K562 (cell line): ENCODE results near the gene DNAJB1. TPM values are rescaled to one million over a fixed set of nuclear protein-coding genes. Genes with fewer than 3 reads are reported as not detected.

Experiments
- ATAC-seq: fragments of 200-7000 bp; cut with Tn5 transposase; 3 replicates; pipeline ENCODE4 v1.9.1; 2020; ENCODE audit warnings: moderate library complexity
- BruUV-seq: library from RNA; stranded (reverse); fragments of 400-500 nt; replicated peaks from 2 replicates; lab custom pipeline; 2021; lab: Mats Ljungman, UMichigan
- CTCF ChIA-PET: fragments of 300-600 bp; formaldehyde crosslinking; extraction: SDS; loops from one replicate; lab custom pipeline; 2021; ENCODE audit warnings: low intra/inter-chr PET ratio; lab: Yijun Ruan, JAX
- POLR2A ChIA-PET: fragments of 300-600, 350-650 bp; sonication (Branson Sonifier 250); formaldehyde crosslinking; extraction: SDS; loops from one replicate; lab custom pipeline; 2021; ENCODE audit warnings: antibody characterized with exemption, inconsistent platforms; lab: Yijun Ruan, JAX
- DNase-seq, 4 experiments: peaks; one replicate each; pipeline versions ENCODE4 v3.0.0 to v3.0.0-alpha.2; 2011 to 2018; ENCODE audit warnings: low spot score in 3 of 4, mixed read lengths in 3 of 4; ENCODE audit errors: extremely low read depth in 1 of 4
- FAIRE-seq: peaks from 2 replicates; lab custom pipeline; 2011; peaks lifted over from hg19 to GRCh38; lab: Jason Lieb, UNC
- H2AFZ ChIP-seq: 2 replicates; pipeline ENCODE4 v1.6.0; 2011; ENCODE audit warnings: low read depth, low read length, control low read depth, inconsistent platforms
- H3K27ac ChIP-seq: fragments of 200-600 bp; 3 replicates; pipeline ENCODE4 v1.8.0; 2011; ENCODE audit warnings: low read depth, mild to moderate bottlenecking, control low read depth, inconsistent platforms, low read length, moderate library complexity, mixed read lengths; ENCODE audit errors: extremely low read depth
- H3K27me3 ChIP-seq, 2 experiments: fragments of 300-600 bp in 1 of 2; 2 replicates in 1 of 2; 3 replicates in 1 of 2; pipeline versions ENCODE4 v1.6.0 to v1.8.0; 2011; ENCODE audit warnings: inconsistent platforms in 2 of 2, low read length in 2 of 2, mild to moderate bottlenecking in 1 of 2, mixed read lengths in 1 of 2, moderate library complexity in 1 of 2; ENCODE audit not compliant: control insufficient read depth in 2 of 2, insufficient read depth in 2 of 2
- H3K36me3 ChIP-seq: fragments of 300-600 bp; 3 replicates; pipeline ENCODE4 v1.8.0; 2011; ENCODE audit warnings: mild to moderate bottlenecking, low read length, inconsistent platforms; ENCODE audit not compliant: control insufficient read depth, insufficient read depth
- H3K4me1 ChIP-seq, 2 experiments: fragments of 200-600 bp in 1 of 2; replicated peaks in 1 of 2; 2 replicates in 1 of 2; 3 replicates in 1 of 2; pipeline versions ENCODE4 v1.5.1 to v1.8.0; 2011; ENCODE audit warnings: inconsistent platforms in 2 of 2, low read length in 2 of 2, mild to moderate bottlenecking in 1 of 2, mixed read lengths in 1 of 2, moderate library complexity in 1 of 2; ENCODE audit not compliant: control insufficient read depth in 2 of 2, insufficient read depth in 2 of 2
- H3K4me2 ChIP-seq: 2 replicates; pipeline ENCODE4 v1.6.1; 2011; ENCODE audit warnings: low read length, control low read depth, inconsistent platforms, mixed read lengths; ENCODE audit not compliant: insufficient read depth
- H3K4me3 ChIP-seq: fragments of 200-600 bp; sonication (generic), shearing (Covaris generic); 2 replicates; pipeline ENCODE4 v1.5.1; 2016; ENCODE audit warnings: control low read depth, inconsistent platforms
- H3K79me2 ChIP-seq: fragments of 200-600 bp; 3 replicates; pipeline ENCODE4 v1.8.0; 2011; ENCODE audit warnings: low read length, inconsistent platforms; ENCODE audit not compliant: control insufficient read depth, insufficient read depth
- H3K9ac ChIP-seq, 2 experiments: 2 replicates each; pipeline versions ENCODE4 v1.6.0 to v1.6.1; 2011; ENCODE audit warnings: low read depth in 2 of 2, low read length in 2 of 2, control low read depth in 1 of 2, inconsistent platforms in 1 of 2, mild to moderate bottlenecking in 1 of 2, mixed read lengths in 1 of 2; ENCODE audit not compliant: insufficient read depth in 1 of 2
- H3K9me1 ChIP-seq: one replicate; pipeline ENCODE4 v1.6.0; 2011; ENCODE audit warnings: inconsistent platforms, mild to moderate bottlenecking, low read length, moderate library complexity; ENCODE audit not compliant: control insufficient read depth, insufficient read depth
- H3K9me3 ChIP-seq: replicated peaks from 2 replicates; pipeline ENCODE4 v1.5.1; 2011; ENCODE audit warnings: low read depth, low read length, inconsistent platforms; ENCODE audit not compliant: control insufficient read depth, insufficient read depth
- H4K20me1 ChIP-seq: replicated peaks from 2 replicates; pipeline ENCODE4 v1.6.1; 2011; ENCODE audit warnings: low read length, inconsistent platforms, mixed read lengths; ENCODE audit not compliant: control insufficient read depth, insufficient read depth
- BRD9 ChIP-seq: fragments of 450-650 bp; IDR thresholded peaks from 2 replicates; pipeline ENCODE4 v1.6.1; 2018; ENCODE audit warnings: low read depth; ENCODE audit not compliant: partially characterized antibody
- FOXK2 ChIP-seq, 2 experiments: fragments of 450-650 bp; IDR thresholded peaks in 1 of 2; conservative IDR thresholded peaks in 1 of 2; 2 replicates each; pipeline ENCODE4 v1.6.1; 2016; ENCODE audit warnings: low read depth in 2 of 2, mild to moderate bottlenecking in 1 of 2
- MTA2 ChIP-seq: fragments of 450-650 bp; IDR thresholded peaks from 2 replicates; pipeline ENCODE4 v1.6.1; 2016; ENCODE audit warnings: low read depth
- NR4A1 ChIP-seq, 2 experiments: fragments of 250-450 bp in 1 of 2; fragments of 450-650 bp in 1 of 2; sonication (Bioruptor Pico) in 1 of 2; IDR thresholded peaks; 2 replicates each; pipeline versions ENCODE4 v1.4.0 to v1.6.1; 2016 to 2020; ENCODE audit warnings: mild to moderate bottlenecking in 2 of 2, missing compliant biosample characterization in 1 of 2, missing genetic modification characterization in 1 of 2, moderate library complexity in 1 of 2
- PML ChIP-seq: IDR thresholded peaks from 2 replicates; pipeline ENCODE4 v1.6.1; 2012; ENCODE audit warnings: low read length, inconsistent platforms
- POLR2A ChIP-seq: fragments of 450-650 bp; conservative IDR thresholded peaks from 2 replicates; pipeline ENCODE4 v1.6.1; 2016
- SP1 ChIP-seq: sonication (generic); formaldehyde crosslinking; IDR thresholded peaks from 2 replicates; pipeline ENCODE4 v1.8.1; 2022; ENCODE audit warnings: mild to moderate bottlenecking, missing genetic modification reagents
- ZBED1 ChIP-seq: IDR thresholded peaks from 2 replicates; pipeline ENCODE4 v1.6.1; 2014
- ZNF3 ChIP-seq: fragments of 250-450 bp; sonication (Bioruptor Pico); IDR thresholded peaks from 2 replicates; pipeline ENCODE4 v1.5.0; 2021; ENCODE audit warnings: mild to moderate bottlenecking, moderate library complexity
- ZNF316 ChIP-seq: fragments of 450-650 bp; IDR thresholded peaks from 2 replicates; pipeline ENCODE4 v1.6.1; 2016
- ZNF780A ChIP-seq: fragments of 250-450 bp; sonication (Bioruptor Pico); IDR thresholded peaks from 2 replicates; pipeline ENCODE4 v1.5.0; 2021; ENCODE audit warnings: mild to moderate bottlenecking
- WGBS: fragments of 100-300 bp; shearing (Covaris generic); methylation state at CpG from one replicate; pipeline ENCODE4 v1.1.6; 2016; ENCODE audit warnings: low coverage, mixed read lengths; ENCODE audit not compliant: insufficient coverage; ENCODE audit errors: missing lambda C conversion rate; 5-methylcytosine and 5-hydroxymethylcytosine counted together
- in situ Hi-C: fragments of 300-500 bp; cut with MboI; formaldehyde crosslinking; loops from 4 replicates; pipeline ENCODE4 v1.15.0; 2018; ENCODE audit warnings: inconsistent platforms, mixed read lengths
- intact Hi-C: fragments of 100-400 bp; cut with micrococcal nuclease; formaldehyde crosslinking; loops from 2 replicates; pipeline ENCODE4 v1.14.2; 2022
- polyA plus RNA-seq, 8 experiments: library from polyadenylated mRNA; depleted of rRNA in 4 of 8; stranded (reverse) in 5 of 8; unstranded in 3 of 8; fragments of >200 nt; fragmentation: Nextera tagmentation in 2 of 8; fragmentation: Illumina TruSeq in 1 of 8; extraction: Ambion mirVana in 2 of 8; extraction: Trizol in 1 of 8; gene quantifications; 2 replicates each; pipeline versions ENCODE4 v1.2.1 to v1.2.3, GENCODE V29; 2011 to 2014; ENCODE audit warnings: inconsistent platforms in 1 of 8, missing spikeins in 1 of 8
- total RNA-seq, 7 experiments: library from RNA; depleted of rRNA in 6 of 7; stranded (reverse); fragments of >200 nt in 6 of 7; fragmentation: Illumina TruSeq in 2 of 7; extraction: Trizol in 2 of 7; gene quantifications; 2 replicates each; pipeline versions ENCODE4 v1.2.1 to v1.2.3, GENCODE V29; 2011 to 2021; ENCODE audit warnings: low replicate concordance in 1 of 7
- TF ChIP-seq, protein P1 (sequence below), 3 experiments: IDR thresholded peaks in 2 of 3; conservative IDR thresholded peaks in 1 of 3; 2 replicates each; pipeline ENCODE4 v1.5.1; 2011 to 2012; ENCODE audit warnings: low read length in 3 of 3, mild to moderate bottlenecking in 3 of 3, control low read depth in 2 of 3, improper control_type of control experiment in 1 of 3, inconsistent platforms in 1 of 3, low read depth in 1 of 3, mixed read lengths in 1 of 3, moderate library complexity in 1 of 3; ENCODE audit not compliant: insufficient read depth in 2 of 3
- TF ChIP-seq, protein P2 (sequence below): fragments of 450-650 bp; conservative IDR thresholded peaks from 2 replicates; pipeline ENCODE4 v1.6.1; 2016; ENCODE audit warnings: missing genetic modification characterization, low read depth, mild to moderate bottlenecking, missing compliant biosample characterization, moderate library complexity
- TF ChIP-seq, protein P3 (sequence below): sonication (generic); formaldehyde crosslinking; IDR thresholded peaks from 2 replicates; pipeline ENCODE4 v1.8.1; 2022; ENCODE audit warnings: missing genetic modification reagents
- TF ChIP-seq, protein P4 (sequence below): fragments of 450-650 bp; formaldehyde crosslinking; IDR thresholded peaks from 2 replicates; pipeline ENCODE4 v1.4.0; 2020; ENCODE audit warnings: mild to moderate bottlenecking, moderate library complexity
- TF ChIP-seq, protein P5 (sequence below): fragments of 450-650 bp; IDR thresholded peaks from 2 replicates; pipeline ENCODE4 v1.6.1; 2016; ENCODE audit warnings: mild to moderate bottlenecking

The DNAJB1 gene
- total and polyA plus RNA-seq, 9 of the 15 experiments (the other 6 are each of a cell fraction or from before 2014, with no cell fraction given) = 13.2 to 113 (median 62.1) TPM

DNA sequence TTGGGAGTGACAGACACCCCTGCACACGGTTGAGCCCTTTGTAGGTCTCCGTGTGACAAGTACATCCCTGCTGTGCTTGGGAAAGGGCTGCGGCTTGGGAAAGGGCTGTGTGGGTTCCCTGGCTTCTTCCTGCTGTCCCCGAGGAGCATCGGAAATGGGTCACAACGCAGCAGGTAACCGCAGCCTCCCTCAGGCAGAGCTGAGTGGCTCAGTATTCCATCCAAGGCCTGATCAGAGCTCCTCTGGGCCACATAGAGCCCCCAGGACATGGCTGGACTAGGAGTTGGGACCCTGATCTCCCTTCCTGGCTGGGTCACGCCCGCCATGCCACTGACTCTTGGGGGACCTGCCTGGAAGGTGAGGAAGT lies 27.5 kb upstream of the DNAJB1 start:
- Histone ChIP-seq H3K79me2 (peaks cover 71% of the 10 kb centered on the region), H3K9me1 (no peaks in the 10 kb centered on the region), H3K9me3 (no peaks in the 10 kb centered on the region), H3K27me3 (no peaks in the 10 kb centered on the region), H3K27ac (0 out of 3 replicates have a peak overlapping the region, but pooled peaks have one; percentile 26), H2AFZ (no peak overlapping the region), H3K36me3 (peaks cover 37% of the 10 kb centered on the region; the same call in 2 of the 3 replicates), H3K9ac (peak overlapping the region in 1 of 2 experiments; percentile 65; a peak in 2 of 4 replicates), H4K20me1 (peaks cover 8% of the 10 kb centered on the region; the same call in 1 of the 2 replicates), H3K4me3 (no peak overlapping the region), H3K4me2 (no peak overlapping the region), H3K4me1 (peaks cover 21 to 45% of the 10 kb centered on the region in 2 experiments)
- no peak for FAIRE-seq
- no peak for ATAC-seq
- WGBS = 85% methylated on average over 8 of the region's 9 CpGs
- intact Hi-C loops = no loop called here
- ChIA-PET POLR2A (no interaction called here), CTCF (no interaction called here)
- in situ Hi-C loops = no loop called here
- no peak for DNase-seq
- no TSS peak for BruUV-seq
- TF ChIP-seq FOXK2 (conservative IDR thresholded peaks at IDR 0.05 in 1 of 2, IDR thresholded peaks at IDR 0.05 in 1 of 2; ENCODE audit: low read depth in 2 of 2) (no peak), SP1 (no peak), ZNF316 (no peak), ZNF3 (CRISPR knock-in tag) (no peak), NR4A1 (CRISPR knock-in tag; IDR thresholded peaks at IDR 0.05) (no peak), NR4A1 (tag; IDR thresholded peaks at IDR 0.05) (no peak), ZBED1 (no peak), POLR2A (no peak), MTA2 (no peak), BRD9 (no peak), PML (no peak), ZNF780A (CRISPR knock-in tag) (no peak)
- TF ChIP-seq, protein P1, sequence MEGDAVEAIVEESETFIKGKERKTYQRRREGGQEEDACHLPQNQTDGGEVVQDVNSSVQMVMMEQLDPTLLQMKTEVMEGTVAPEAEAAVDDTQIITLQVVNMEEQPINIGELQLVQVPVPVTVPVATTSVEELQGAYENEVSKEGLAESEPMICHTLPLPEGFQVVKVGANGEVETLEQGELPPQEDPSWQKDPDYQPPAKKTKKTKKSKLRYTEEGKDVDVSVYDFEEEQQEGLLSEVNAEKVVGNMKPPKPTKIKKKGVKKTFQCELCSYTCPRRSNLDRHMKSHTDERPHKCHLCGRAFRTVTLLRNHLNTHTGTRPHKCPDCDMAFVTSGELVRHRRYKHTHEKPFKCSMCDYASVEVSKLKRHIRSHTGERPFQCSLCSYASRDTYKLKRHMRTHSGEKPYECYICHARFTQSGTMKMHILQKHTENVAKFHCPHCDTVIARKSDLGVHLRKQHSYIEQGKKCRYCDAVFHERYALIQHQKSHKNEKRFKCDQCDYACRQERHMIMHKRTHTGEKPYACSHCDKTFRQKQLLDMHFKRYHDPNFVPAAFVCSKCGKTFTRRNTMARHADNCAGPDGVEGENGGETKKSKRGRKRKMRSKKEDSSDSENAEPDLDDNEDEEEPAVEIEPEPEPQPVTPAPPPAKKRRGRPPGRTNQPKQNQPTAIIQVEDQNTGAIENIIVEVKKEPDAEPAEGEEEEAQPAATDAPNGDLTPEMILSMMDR (IDR thresholded peaks at IDR 0.05 in 2 of 3, conservative IDR thresholded peaks at IDR 0.05 in 1 of 3; ENCODE audit: insufficient read depth in 2 of 3, low read depth in 1 of 3, low read length in 3 of 3) = no peak
- TF ChIP-seq, protein P2, sequence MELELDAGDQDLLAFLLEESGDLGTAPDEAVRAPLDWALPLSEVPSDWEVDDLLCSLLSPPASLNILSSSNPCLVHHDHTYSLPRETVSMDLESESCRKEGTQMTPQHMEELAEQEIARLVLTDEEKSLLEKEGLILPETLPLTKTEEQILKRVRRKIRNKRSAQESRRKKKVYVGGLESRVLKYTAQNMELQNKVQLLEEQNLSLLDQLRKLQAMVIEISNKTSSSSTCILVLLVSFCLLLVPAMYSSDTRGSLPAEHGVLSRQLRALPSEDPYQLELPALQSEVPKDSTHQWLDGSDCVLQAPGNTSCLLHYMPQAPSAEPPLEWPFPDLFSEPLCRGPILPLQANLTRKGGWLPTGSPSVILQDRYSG (tag) = no peak
- TF ChIP-seq, protein P3, sequence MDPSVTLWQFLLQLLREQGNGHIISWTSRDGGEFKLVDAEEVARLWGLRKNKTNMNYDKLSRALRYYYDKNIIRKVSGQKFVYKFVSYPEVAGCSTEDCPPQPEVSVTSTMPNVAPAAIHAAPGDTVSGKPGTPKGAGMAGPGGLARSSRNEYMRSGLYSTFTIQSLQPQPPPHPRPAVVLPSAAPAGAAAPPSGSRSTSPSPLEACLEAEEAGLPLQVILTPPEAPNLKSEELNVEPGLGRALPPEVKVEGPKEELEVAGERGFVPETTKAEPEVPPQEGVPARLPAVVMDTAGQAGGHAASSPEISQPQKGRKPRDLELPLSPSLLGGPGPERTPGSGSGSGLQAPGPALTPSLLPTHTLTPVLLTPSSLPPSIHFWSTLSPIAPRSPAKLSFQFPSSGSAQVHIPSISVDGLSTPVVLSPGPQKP (CRISPR knock-in tag) = no peak
- TF ChIP-seq, protein P4, sequence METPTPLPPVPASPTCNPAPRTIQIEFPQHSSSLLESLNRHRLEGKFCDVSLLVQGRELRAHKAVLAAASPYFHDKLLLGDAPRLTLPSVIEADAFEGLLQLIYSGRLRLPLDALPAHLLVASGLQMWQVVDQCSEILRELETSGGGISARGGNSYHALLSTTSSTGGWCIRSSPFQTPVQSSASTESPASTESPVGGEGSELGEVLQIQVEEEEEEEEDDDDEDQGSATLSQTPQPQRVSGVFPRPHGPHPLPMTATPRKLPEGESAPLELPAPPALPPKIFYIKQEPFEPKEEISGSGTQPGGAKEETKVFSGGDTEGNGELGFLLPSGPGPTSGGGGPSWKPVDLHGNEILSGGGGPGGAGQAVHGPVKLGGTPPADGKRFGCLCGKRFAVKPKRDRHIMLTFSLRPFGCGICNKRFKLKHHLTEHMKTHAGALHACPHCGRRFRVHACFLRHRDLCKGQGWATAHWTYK (CRISPR knock-in tag) = no peak
- TF ChIP-seq, protein P5, sequence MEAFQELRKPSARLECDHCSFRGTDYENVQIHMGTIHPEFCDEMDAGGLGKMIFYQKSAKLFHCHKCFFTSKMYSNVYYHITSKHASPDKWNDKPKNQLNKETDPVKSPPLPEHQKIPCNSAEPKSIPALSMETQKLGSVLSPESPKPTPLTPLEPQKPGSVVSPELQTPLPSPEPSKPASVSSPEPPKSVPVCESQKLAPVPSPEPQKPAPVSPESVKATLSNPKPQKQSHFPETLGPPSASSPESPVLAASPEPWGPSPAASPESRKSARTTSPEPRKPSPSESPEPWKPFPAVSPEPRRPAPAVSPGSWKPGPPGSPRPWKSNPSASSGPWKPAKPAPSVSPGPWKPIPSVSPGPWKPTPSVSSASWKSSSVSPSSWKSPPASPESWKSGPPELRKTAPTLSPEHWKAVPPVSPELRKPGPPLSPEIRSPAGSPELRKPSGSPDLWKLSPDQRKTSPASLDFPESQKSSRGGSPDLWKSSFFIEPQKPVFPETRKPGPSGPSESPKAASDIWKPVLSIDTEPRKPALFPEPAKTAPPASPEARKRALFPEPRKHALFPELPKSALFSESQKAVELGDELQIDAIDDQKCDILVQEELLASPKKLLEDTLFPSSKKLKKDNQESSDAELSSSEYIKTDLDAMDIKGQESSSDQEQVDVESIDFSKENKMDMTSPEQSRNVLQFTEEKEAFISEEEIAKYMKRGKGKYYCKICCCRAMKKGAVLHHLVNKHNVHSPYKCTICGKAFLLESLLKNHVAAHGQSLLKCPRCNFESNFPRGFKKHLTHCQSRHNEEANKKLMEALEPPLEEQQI = no peak
